HG02642 (cell line): ENCODE data around the gene CCRL2.
"Not testable (repeated sequence)": the region's sequence is repeated elsewhere in the genome, so short reads cannot be mapped to it uniquely, and the experiment has no call there.

Experiments
- ATAC-seq: cut with Tn5 transposase; IDR thresholded peaks from one replicate; pipeline ENCODE4 v1.9.1; 2021; ENCODE audit warnings: mild to moderate bottlenecking; ENCODE audit not compliant: unreplicated experiment, poor library complexity

Gene CCRL2

GRCh38 chr3:46426476-46426875, 19.4 kb downstream of the CCRL2 start:
- ATAC-seq = not testable (repeated sequence)

- not testable (repeated sequence) for ATAC-seq
Measured at GRCh38 chr3:46427404-46427803, 20.3 kb downstream of the CCRL2 start.

- no peak for ATAC-seq
Measured at GRCh38 chr3:46427916-46428833, 21.1 kb downstream of the CCRL2 start.

GRCh38 chr3:46429250-46429649, 22.2 kb downstream of the CCRL2 start:
- no peak for ATAC-seq

GRCh38 chr3:46429671-46430070, 22.6 kb downstream of the CCRL2 start:
- no peak for ATAC-seq

GRCh38 chr3:46430879-46431278, 23.8 kb downstream of the CCRL2 start:
- not testable (repeated sequence) for ATAC-seq

DNA sequence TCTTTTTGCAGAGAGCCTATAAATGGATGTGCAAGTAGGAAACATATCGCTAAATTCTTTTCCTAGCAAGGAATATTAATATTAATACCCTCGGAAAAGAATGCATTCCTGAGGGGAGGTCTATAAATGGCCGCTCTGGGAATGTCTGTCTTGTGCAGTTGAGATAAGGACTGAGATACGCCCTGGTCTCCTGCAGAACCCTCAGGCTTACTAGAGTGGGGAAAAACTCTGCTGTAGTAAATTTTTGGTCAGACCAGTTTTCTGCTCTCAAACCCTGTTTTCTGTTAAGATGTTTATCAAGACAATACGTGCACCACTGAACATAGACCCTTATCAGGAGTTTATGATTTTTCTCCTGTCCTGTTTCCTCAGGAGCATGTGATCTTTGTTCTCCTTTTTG, 24.8 kb downstream of the CCRL2 start:
- not testable (repeated sequence) for ATAC-seq

- ATAC-seq = not testable (repeated sequence)
Measured at GRCh38 chr3:46433118-46433517, 26.1 kb downstream of the CCRL2 start.

DNA sequence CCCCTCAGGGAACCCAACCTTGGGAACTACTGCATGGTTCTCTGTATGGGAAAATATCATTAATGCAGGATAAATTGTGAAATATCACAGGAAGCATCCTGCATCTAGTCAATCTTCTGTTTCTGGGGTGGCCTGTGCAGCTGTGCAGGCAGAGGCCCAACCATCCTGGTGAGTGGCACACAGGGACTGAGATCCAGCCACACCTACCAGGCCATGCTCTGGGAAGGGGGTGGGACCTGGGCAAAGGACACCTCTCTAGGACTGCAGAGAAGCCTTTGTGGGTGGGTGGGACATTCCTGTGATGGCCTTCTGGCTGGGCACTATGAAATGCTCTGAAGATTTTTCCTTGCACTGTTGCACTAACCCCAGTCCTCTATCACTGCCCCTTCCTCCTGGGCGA, 26.8 kb downstream of the CCRL2 start:
- no peak for ATAC-seq

- ATAC-seq = no peak
Measured at GRCh38 chr3:46435081-46435726, 28.1 kb downstream of the CCRL2 start.

GRCh38 chr3:46438831-46439230, 31.8 kb downstream of the CCRL2 start:
- ATAC-seq = no peak

DNA sequence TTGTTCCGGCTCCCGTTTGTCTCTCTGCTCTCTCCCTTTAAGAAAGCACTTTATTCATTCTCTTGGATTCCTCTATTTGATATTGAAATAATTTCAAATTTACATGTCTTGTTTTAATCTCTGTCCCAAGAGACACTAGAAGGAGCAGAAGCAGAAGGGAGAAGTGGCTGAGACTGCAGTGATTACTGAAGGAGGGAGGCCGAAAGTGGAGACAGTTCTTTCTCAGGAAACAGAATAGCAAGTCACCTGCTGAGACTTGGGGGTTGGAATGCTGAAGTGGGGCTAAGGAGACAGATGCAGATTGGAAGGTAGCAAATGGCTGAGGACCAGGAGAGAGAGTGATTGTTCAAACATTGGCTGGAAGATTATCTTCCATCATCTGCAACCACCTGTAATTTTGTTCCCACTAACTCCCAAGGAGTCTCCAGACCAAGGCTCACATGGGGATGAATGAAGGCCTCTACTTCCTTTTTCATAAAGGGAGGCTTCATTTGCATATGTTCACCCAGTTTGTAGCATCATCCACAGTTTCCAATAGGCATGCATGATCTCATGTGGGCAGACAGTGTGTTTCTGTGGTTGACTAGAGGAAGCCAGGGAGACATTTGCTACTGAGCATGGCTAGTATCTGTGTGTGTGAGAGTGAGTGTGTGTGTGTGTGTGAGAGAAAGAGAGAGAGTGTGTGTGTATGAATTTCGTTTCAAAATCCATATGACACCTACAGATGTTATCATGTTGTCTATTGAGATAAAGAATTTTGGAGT, 33.7 kb downstream of the CCRL2 start:
- peak; percentile 59 for ATAC-seq

- no peak for ATAC-seq
Measured at GRCh38 chr3:46442576-46443530, 35.8 kb downstream of the CCRL2 start.

GRCh38 chr3:46447228-46447985, 40.3 kb downstream of the CCRL2 start:
- ATAC-seq = no peak

DNA sequence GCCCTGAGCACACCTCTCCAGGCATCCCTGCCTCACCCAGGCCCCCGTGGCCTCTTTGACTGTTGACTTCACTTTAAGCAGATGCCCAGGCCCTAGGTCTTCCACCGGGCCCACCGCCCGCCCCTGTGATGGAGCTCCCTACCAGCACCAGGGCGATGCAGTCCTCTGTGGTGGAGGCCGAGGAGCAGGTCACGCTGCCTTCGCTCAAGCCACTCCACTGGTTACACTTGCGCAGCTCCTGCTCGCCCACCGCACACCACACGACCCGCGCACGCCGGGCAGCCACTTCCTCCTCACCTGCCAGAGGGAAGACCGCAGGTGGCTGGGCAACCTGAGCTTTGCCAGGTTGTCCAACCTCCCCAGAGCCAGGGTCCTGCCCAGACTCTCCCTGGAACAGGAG, 41.7 kb downstream of the CCRL2 start:
- ATAC-seq = no peak

GRCh38 chr3:46449755-46450552, 42.9 kb downstream of the CCRL2 start:
- ATAC-seq = no peak

DNA sequence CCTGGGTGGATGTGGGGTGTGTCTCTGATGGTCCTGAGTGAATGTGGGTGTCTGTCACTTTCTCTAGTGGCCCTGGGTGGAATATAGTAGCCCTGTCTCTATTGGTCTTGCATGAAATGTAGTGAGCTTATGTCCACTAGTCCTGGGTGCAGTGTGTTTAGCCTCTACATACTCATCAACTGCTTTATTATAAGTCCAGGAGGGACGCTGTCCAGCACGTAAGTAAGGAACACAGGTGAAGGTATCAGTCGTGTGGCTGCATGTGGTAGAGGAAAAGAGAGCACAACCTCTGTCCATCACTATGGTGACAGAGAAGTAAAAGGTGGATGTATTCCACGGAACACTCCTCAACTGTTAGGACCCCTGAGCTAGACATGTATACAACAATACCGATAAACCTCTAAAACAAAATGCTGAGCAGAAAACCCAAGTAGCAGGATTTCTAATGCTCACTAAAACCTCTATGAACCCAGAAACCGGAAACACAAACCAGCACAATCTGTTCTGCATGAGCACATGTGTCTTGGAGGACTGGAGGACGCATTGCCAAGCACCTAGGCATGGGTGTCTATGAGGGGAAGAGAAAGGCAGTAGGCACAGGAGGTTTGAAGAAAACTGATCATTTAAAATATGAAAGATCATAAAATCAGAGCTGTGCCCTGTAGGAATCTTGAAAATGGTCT, 46.6 kb downstream of the CCRL2 start:
- ATAC-seq = no peak

GRCh38 chr3:46454209-46454595, 47.1 kb downstream of the CCRL2 start:
- ATAC-seq = no peak
